SK-N-SH treated with all-trans-retinoic acid at 6 μM for 48 hours (cell line): Measurements from ENCODE around the gene ARHGAP24.

Experiments
- ESRRG ChIP-seq: fragments of 250-450 bp; sonication (Bioruptor Pico); IDR thresholded peaks from 2 replicates; pipeline ENCODE4 v1.6.1; 2021; ENCODE audit warnings: mild to moderate bottlenecking
- PPARA ChIP-seq: fragments of 250-450 bp; sonication (Bioruptor Pico); IDR thresholded peaks from 2 replicates; pipeline ENCODE4 v1.5.0; 2020; ENCODE audit warnings: mild to moderate bottlenecking, borderline replicate concordance

- no peak for TF ChIP-seq ESRRG
- TF ChIP-seq PPARA (CRISPR knock-in tag): no peak
Measured at GRCh38 chr4:85544751-85545150, 69.8 kb downstream of the ARHGAP24 start.
